Esophagus muscularis mucosa (tissue), 3 donors: Measurements from ENCODE around the gene GP1BB.

Source experiments
- CTCF ChIP-seq, 3 experiments: fragments of 200-600 bp in 2 of 3; fragments of 450-650 bp in 1 of 3; sonication (generic) in 2 of 3; IDR thresholded peaks; one replicate each; pipeline ENCODE4 v1.5.1; 2017 to 2019; ENCODE audit warnings: antibody characterized with exemption in 3 of 3, mild to moderate bottlenecking in 2 of 3, moderate library complexity in 1 of 3
- POLR2A ChIP-seq: fragments of 450-650 bp; IDR thresholded peaks from one replicate; pipeline ENCODE4 v1.6.1; 2017; ENCODE audit warnings: antibody characterized with exemption, moderate library complexity, mild to moderate bottlenecking, low read depth
- POLR2AphosphoS5 ChIP-seq, 2 donors: sonication (generic); formaldehyde crosslinking; IDR thresholded peaks; one replicate each; pipeline ENCODE4 v1.6.1; 2017; ENCODE audit warnings: antibody characterized with exemption in 2 of 2

GRCh38 chr22:19759427-19760057, 36.2 kb downstream of the GP1BB start:
- TF ChIP-seq CTCF (IDR thresholded peaks at IDR 0.05) (no peak), POLR2A (no peak), POLR2AphosphoS5 (IDR thresholded peaks at IDR 0.05) (no peak)
